GM10266 (cell line): ENCODE measurements around the gene FGFR3.

Experiments used
- DNase-seq: peaks from one replicate; pipeline ENCODE4 v3.0.0; 2012; ENCODE audit errors: extremely low spot score
- TF ChIP-seq, protein P1 (sequence below): IDR thresholded peaks from 2 replicates; pipeline ENCODE4 v1.5.1; 2012; ENCODE audit warnings: mild to moderate bottlenecking, low read depth; ENCODE audit not compliant: control insufficient read depth, insufficient read depth; ENCODE audit errors: missing control alignments

The FGFR3 gene

DNA sequence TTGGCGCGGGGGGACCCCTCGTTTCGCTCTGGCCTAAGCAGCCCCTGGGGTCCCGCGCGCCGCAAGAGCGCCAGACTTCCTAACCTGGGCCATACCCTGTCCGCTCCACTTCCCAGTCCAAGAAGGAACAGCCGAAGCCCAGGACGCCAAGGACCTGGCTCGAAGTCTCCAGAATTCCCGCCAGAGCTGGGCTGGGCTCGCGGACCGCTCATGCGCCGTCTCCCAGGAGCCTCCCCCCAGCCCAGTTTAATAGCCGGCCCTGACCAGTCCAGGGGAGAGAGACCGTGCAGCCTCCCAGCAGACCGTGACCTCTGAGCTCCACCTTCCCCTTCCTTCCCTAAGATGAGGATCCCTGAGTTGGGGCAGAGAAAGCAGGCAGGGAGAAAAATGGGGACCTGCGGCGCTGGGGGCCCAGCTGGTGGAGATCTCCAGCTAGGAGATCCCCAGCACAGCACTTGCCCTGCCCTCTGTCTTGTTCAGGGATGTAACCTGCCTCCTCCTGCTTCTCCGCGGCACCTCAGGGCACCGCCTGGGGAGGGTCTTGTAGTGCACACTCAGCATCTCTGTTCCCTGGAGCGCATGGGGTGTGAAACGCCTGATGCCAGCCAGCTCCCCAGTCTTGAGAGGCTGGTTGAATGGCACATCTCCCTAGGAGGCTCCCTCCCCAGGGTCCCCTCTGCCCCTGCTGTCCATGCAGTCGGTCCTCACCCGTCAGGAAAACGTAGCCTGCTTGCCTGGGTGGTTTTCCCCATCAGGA is 64.0 kb downstream of the FGFR3 start:
- DNase-seq = no peak

DNA sequence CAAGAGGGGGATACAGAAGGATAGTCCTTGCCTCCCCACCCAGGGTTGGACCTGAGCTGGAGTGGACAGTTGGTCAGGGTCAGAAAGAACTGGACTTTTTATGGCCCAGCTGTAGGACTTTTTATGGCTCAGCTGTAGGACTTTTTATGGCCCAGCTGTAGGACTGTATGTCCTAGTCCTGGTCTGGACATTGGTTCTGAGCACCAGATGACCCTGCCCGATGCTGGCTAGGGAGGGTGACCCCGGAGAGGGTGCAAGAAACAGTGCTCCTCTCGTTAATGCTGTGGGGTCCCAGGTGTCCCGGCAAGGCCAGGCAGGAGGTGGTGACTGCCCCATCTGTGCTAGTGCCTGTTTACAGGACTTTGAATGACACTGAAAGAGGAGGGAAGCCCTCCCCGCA is 64.8 kb downstream of the FGFR3 start:
- TF ChIP-seq, protein P1, sequence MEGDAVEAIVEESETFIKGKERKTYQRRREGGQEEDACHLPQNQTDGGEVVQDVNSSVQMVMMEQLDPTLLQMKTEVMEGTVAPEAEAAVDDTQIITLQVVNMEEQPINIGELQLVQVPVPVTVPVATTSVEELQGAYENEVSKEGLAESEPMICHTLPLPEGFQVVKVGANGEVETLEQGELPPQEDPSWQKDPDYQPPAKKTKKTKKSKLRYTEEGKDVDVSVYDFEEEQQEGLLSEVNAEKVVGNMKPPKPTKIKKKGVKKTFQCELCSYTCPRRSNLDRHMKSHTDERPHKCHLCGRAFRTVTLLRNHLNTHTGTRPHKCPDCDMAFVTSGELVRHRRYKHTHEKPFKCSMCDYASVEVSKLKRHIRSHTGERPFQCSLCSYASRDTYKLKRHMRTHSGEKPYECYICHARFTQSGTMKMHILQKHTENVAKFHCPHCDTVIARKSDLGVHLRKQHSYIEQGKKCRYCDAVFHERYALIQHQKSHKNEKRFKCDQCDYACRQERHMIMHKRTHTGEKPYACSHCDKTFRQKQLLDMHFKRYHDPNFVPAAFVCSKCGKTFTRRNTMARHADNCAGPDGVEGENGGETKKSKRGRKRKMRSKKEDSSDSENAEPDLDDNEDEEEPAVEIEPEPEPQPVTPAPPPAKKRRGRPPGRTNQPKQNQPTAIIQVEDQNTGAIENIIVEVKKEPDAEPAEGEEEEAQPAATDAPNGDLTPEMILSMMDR = no peak
- no peak for DNase-seq

More for the DNA sequence above, 64.0 kb downstream of the FGFR3 start:
- TF ChIP-seq, protein P1 = no peak
